Liver (tissue), 9 donors: Measurements from ENCODE around the gene RGL4. TPM values are rescaled to one million over a fixed set of nuclear protein-coding genes. Genes with fewer than 3 reads are reported as not detected.
"Not testable (repeated sequence)": the region's sequence is repeated elsewhere in the genome, so short reads cannot be mapped to it uniquely, and the experiment has no call there.

Experiments used
- DNase-seq: peaks from one replicate; pipeline ENCODE4 v3.0.0-alpha.2; 2017; ENCODE audit warnings: low spot score
- H3K27ac ChIP-seq, 2 donors: one replicate each; pipeline ENCODE4 v1.7.0; 2013; ENCODE audit warnings: inconsistent platforms in 2 of 2, low read length in 2 of 2, control low read depth in 1 of 2, low read depth in 1 of 2, mild to moderate bottlenecking in 1 of 2
- H3K27me3 ChIP-seq, 4 donors: one replicate each; pipeline versions ENCODE4 v1.6.1 to v1.7.0; 2013; ENCODE audit warnings: low read length in 3 of 4, inconsistent platforms in 1 of 4, mild to moderate bottlenecking in 1 of 4, moderate library complexity in 1 of 4; ENCODE audit not compliant: control insufficient read depth in 4 of 4, insufficient read depth in 4 of 4
- H3K36me3 ChIP-seq, 4 donors: one replicate each; pipeline versions ENCODE4 v1.6.1 to v1.7.0; 2013; ENCODE audit warnings: low read length in 3 of 4, mild to moderate bottlenecking in 3 of 4, low read depth in 1 of 4, moderate library complexity in 1 of 4; ENCODE audit not compliant: control insufficient read depth in 4 of 4, insufficient read depth in 3 of 4
- H3K4me1 ChIP-seq, 4 donors: one replicate each; pipeline versions ENCODE4 v1.6.1 to v1.7.0; 2013; ENCODE audit warnings: low read length in 3 of 4, mild to moderate bottlenecking in 3 of 4, moderate library complexity in 1 of 4; ENCODE audit not compliant: control insufficient read depth in 4 of 4, insufficient read depth in 4 of 4
- H3K4me3 ChIP-seq, 3 donors: one replicate each; pipeline versions ENCODE4 v1.6.1 to v1.7.0; 2013; ENCODE audit warnings: low read length in 3 of 3, control low read depth in 1 of 3, low read depth in 1 of 3, mild to moderate bottlenecking in 1 of 3
- H3K9ac ChIP-seq, 2 donors: one replicate each; pipeline ENCODE4 v1.7.0; 2013; ENCODE audit warnings: low read length in 2 of 2, mild to moderate bottlenecking in 2 of 2, moderate library complexity in 2 of 2, control low read depth in 1 of 2, low read depth in 1 of 2
- H3K9me3 ChIP-seq, 4 donors: one replicate each; pipeline versions ENCODE4 v1.6.1 to v1.7.0; 2013; ENCODE audit warnings: low read length in 3 of 4; ENCODE audit not compliant: control insufficient read depth in 4 of 4
- ATF3 ChIP-seq: IDR thresholded peaks from 2 replicates; pipeline ENCODE4 v1.6.1; 2016; ENCODE audit warnings: antibody characterized with exemption
- EGR1 ChIP-seq, 2 donors: IDR thresholded peaks; 2 replicates each; pipeline ENCODE4 v1.6.1; 2016 to 2018; ENCODE audit warnings: antibody characterized with exemption in 2 of 2, low read depth in 2 of 2
- FOXA2 ChIP-seq: IDR thresholded peaks from 2 replicates; pipeline ENCODE4 v1.6.1; 2016; ENCODE audit warnings: antibody characterized with exemption
- GABPA ChIP-seq, 2 donors: IDR thresholded peaks in 1 of 2; conservative IDR thresholded peaks in 1 of 2; 2 replicates each; pipeline ENCODE4 v1.6.1; 2016; ENCODE audit warnings: antibody characterized with exemption in 2 of 2, mild to moderate bottlenecking in 1 of 2, moderate library complexity in 1 of 2
- HNF4A ChIP-seq, 2 donors: conservative IDR thresholded peaks; 2 replicates each; pipeline ENCODE4 v1.6.1; 2016; ENCODE audit warnings: antibody characterized with exemption in 2 of 2, mild to moderate bottlenecking in 2 of 2
- HNF4G ChIP-seq: IDR thresholded peaks from 2 replicates; pipeline ENCODE4 v1.6.1; 2016; ENCODE audit warnings: antibody characterized with exemption
- JUND ChIP-seq, 2 donors: IDR thresholded peaks; 2 replicates each; pipeline ENCODE4 v1.6.1; 2016; ENCODE audit warnings: antibody characterized with exemption in 2 of 2
- RAD21 ChIP-seq, 2 donors: IDR thresholded peaks; 2 replicates each; pipeline ENCODE4 v1.6.1; 2016; ENCODE audit warnings: antibody characterized with exemption in 2 of 2, mild to moderate bottlenecking in 2 of 2
- REST ChIP-seq: IDR thresholded peaks from 2 replicates; pipeline ENCODE4 v1.6.1; 2016; ENCODE audit warnings: antibody characterized with exemption, mild to moderate bottlenecking
- SP1 ChIP-seq: IDR thresholded peaks from 2 replicates; pipeline ENCODE4 v1.6.1; 2018; ENCODE audit warnings: antibody characterized with exemption, mild to moderate bottlenecking
- TAF1 ChIP-seq: conservative IDR thresholded peaks from 2 replicates; pipeline ENCODE4 v1.6.1; 2016; ENCODE audit warnings: antibody characterized with exemption, mild to moderate bottlenecking
- YY1 ChIP-seq: IDR thresholded peaks from 2 replicates; pipeline ENCODE4 v1.6.1; 2016; ENCODE audit warnings: antibody characterized with exemption, mild to moderate bottlenecking
- ZBTB33 ChIP-seq: IDR thresholded peaks from 2 replicates; pipeline ENCODE4 v1.6.1; 2016; ENCODE audit warnings: antibody characterized with exemption
- WGBS: extraction: QIAGEN DNeasy Blood & Tissue Kit; methylation state at CpG from one replicate; pipeline ENCODE4 v1.1.7; 2013; 5-methylcytosine and 5-hydroxymethylcytosine counted together
- polyA plus RNA-seq, 2 donors: library from polyadenylated mRNA; stranded (reverse) in 1 of 2; unstranded in 1 of 2; fragments of 200-250 nt in 1 of 2; fragments of >200 nt in 1 of 2; fragmentation: Nextera tagmentation in 1 of 2; extraction: Ambion mirVana in 1 of 2; gene quantifications; one replicate each; pipeline versions ENCODE4 v1.2.1 to v1.2.3, GENCODE V29; 2013 to 2015
- total RNA-seq, 2 donors: library from RNA; depleted of rRNA; stranded (reverse); fragments of >200 nt; gene quantifications; one replicate each; pipeline ENCODE4 v1.2.3, GENCODE V29; 2014
- TF ChIP-seq, protein P1 (sequence below): fragments of 150-350 bp; IDR thresholded peaks from 2 replicates; pipeline ENCODE4 v1.5.1; 2017; ENCODE audit warnings: improper control_type of control experiment, low read depth, low read length; ENCODE audit not compliant: missing input control
- donor health status: healthy.
- donor health status: healthy.
- donor health status: healthy.
- donor health status: healthy.
- donor health status: healthy.

The RGL4 gene
- total and polyA plus RNA-seq, 4 donors: 0.25 to 6.2 (median 0.56) TPM

GRCh38 chr22:23722724-23723123 is 31.9 kb downstream of the RGL4 start:
- Histone ChIP-seq H3K36me3 (no peaks in the 10 kb centered on the region), H3K27ac (no peak overlapping the region), H3K4me3 (no peak overlapping the region), H3K27me3 (no peaks in the 10 kb centered on the region), H3K4me1 (no peaks in the 10 kb centered on the region), H3K9me3 (no peaks in the 10 kb centered on the region), H3K9ac (no peak overlapping the region)
- no peak for DNase-seq
- 81% methylated on average over 2 of the region's 2 CpGs for WGBS
- TF ChIP-seq HNF4G (no peak), EGR1 (IDR thresholded peaks at IDR 0.05; ENCODE audit: low read depth in 2 of 2) (no peak), HNF4A (conservative IDR thresholded peaks at IDR 0.05) (no peak), SP1 (no peak), FOXA2 (no peak), ZBTB33 (no peak), YY1 (no peak), REST (no peak), TAF1 (no peak), ATF3 (no peak), RAD21 (IDR thresholded peaks at IDR 0.05) (no peak), GABPA (IDR thresholded peaks at IDR 0.05 in 1 of 2, conservative IDR thresholded peaks at IDR 0.05 in 1 of 2) (no peak), JUND (IDR thresholded peaks at IDR 0.05) (no peak)
- TF ChIP-seq, protein P1, sequence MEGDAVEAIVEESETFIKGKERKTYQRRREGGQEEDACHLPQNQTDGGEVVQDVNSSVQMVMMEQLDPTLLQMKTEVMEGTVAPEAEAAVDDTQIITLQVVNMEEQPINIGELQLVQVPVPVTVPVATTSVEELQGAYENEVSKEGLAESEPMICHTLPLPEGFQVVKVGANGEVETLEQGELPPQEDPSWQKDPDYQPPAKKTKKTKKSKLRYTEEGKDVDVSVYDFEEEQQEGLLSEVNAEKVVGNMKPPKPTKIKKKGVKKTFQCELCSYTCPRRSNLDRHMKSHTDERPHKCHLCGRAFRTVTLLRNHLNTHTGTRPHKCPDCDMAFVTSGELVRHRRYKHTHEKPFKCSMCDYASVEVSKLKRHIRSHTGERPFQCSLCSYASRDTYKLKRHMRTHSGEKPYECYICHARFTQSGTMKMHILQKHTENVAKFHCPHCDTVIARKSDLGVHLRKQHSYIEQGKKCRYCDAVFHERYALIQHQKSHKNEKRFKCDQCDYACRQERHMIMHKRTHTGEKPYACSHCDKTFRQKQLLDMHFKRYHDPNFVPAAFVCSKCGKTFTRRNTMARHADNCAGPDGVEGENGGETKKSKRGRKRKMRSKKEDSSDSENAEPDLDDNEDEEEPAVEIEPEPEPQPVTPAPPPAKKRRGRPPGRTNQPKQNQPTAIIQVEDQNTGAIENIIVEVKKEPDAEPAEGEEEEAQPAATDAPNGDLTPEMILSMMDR: no peak

- not testable (repeated sequence) for DNase-seq, H3K9me3 ChIP-seq
- WGBS: 90% methylated on average over 4 of the region's 4 CpGs
These were observed 37.3 kb downstream of the RGL4 start for GRCh38 chr22:23728108-23728507.

More at GRCh38 chr22:23728108-23728507, 37.3 kb downstream of the RGL4 start:
- H3K4me3 ChIP-seq, H3K36me3 ChIP-seq, H3K27me3 ChIP-seq, H3K9ac ChIP-seq, H3K4me1 ChIP-seq, H3K27ac ChIP-seq: not testable (repeated sequence)
